PC-3 (cell line): ENCODE results near the gene DAPK1. TPM values are rescaled to one million over a fixed set of nuclear protein-coding genes. Genes with fewer than 3 reads are reported as not detected.

ENCODE experiments used
- ATAC-seq: fragments of 200-7000 bp; cut with Tn5 transposase; 2 replicates; pipeline ENCODE4 v1.9.1; 2020; ENCODE audit warnings: mild to moderate bottlenecking, moderate library complexity
- BruUV-seq: library from RNA; stranded (reverse); fragments of 400-500 nt; replicated peaks from 2 replicates; lab custom pipeline; 2021; lab: Mats Ljungman, UMichigan
- CTCF ChIA-PET: fragments of 300-600 bp; sonication (Branson Sonifier 250); formaldehyde crosslinking; loops from one replicate; lab custom pipeline; 2022; ENCODE audit warnings: antibody characterized with exemption; lab: Charles Lee
- POLR2A ChIA-PET: fragments of 300-600 bp; sonication (Branson Sonifier 250); formaldehyde crosslinking; loops from one replicate; lab custom pipeline; 2022; ENCODE audit warnings: antibody characterized with exemption; ENCODE audit not compliant: unreplicated experiment; lab: Charles Lee
- DNase-seq: peaks from one replicate; pipeline ENCODE4 v3.0.0-alpha.2; 2015
- H2AFZ ChIP-seq: fragments of 300-600 bp; sonication (generic); 2 replicates; pipeline ENCODE4 v1.6.0; 2016; ENCODE audit warnings: antibody characterized with exemption, low read length
- H3F3A ChIP-seq: fragments of 300-600 bp; sonication (generic); one replicate; pipeline ENCODE4 v1.6.0; 2017; ENCODE audit warnings: antibody characterized with exemption, low read length, control low read depth, mild to moderate bottlenecking; ENCODE audit not compliant: unreplicated experiment
- H3K27ac ChIP-seq: fragments of 300-600 bp; sonication (generic); 2 replicates; pipeline ENCODE4 v1.5.1; 2016; ENCODE audit warnings: mild to moderate bottlenecking, low read length
- H3K27me3 ChIP-seq: fragments of 300-600 bp; sonication (generic); 2 replicates; pipeline ENCODE4 v1.6.1; 2016; ENCODE audit warnings: low read length, mixed read lengths
- H3K36me3 ChIP-seq: fragments of 300-600 bp; sonication (generic); 2 replicates; pipeline ENCODE4 v1.6.1; 2016; ENCODE audit warnings: low read depth, mixed run types, low read length, mixed read lengths
- H3K4me1 ChIP-seq: fragments of 300-600 bp; sonication (generic); 2 replicates; pipeline ENCODE4 v1.5.1; 2016; ENCODE audit warnings: low read length; ENCODE audit not compliant: insufficient read depth
- H3K4me2 ChIP-seq: fragments of 300-600 bp; sonication (generic); 2 replicates; pipeline ENCODE4 v1.6.0; 2016; ENCODE audit warnings: low read length
- H3K4me3 ChIP-seq: fragments of 300-600 bp; sonication (generic); 2 replicates; pipeline ENCODE4 v1.5.1; 2016; ENCODE audit warnings: mild to moderate bottlenecking, low read length, mixed read lengths
- H3K79me2 ChIP-seq: fragments of 300-600 bp; sonication (generic); 2 replicates; pipeline ENCODE4 v1.6.1; 2017; ENCODE audit warnings: low read length, mixed read lengths
- H3K9ac ChIP-seq: fragments of 300-600 bp; sonication (generic); 2 replicates; pipeline ENCODE4 v1.6.0; 2016; ENCODE audit warnings: mild to moderate bottlenecking, low read length
- H3K9me2 ChIP-seq: fragments of 300-600 bp; sonication (generic); replicated peaks from 2 replicates; pipeline ENCODE4 v1.6.1; 2016; ENCODE audit warnings: mixed run types, low read length, mixed read lengths
- H3K9me3 ChIP-seq: fragments of 300-600 bp; sonication (generic); 2 replicates; pipeline ENCODE4 v1.6.1; 2016; ENCODE audit warnings: low read length, mixed read lengths
- H4K20me1 ChIP-seq: fragments of 300-600 bp; sonication (generic); 2 replicates; pipeline ENCODE4 v1.6.1; 2016; ENCODE audit warnings: low read length, mixed read lengths
- EZH2 ChIP-seq: fragments of 300-600 bp; sonication (generic); IDR thresholded peaks from one replicate; pipeline ENCODE4 v1.6.1; 2017; ENCODE audit warnings: antibody characterized with exemption, mild to moderate bottlenecking, low read length; ENCODE audit not compliant: unreplicated experiment
- EZH2phosphoT487 ChIP-seq: fragments of 300-600 bp; sonication (generic); IDR thresholded peaks from 2 replicates; pipeline ENCODE4 v1.6.1; 2018; ENCODE audit warnings: mild to moderate bottlenecking, antibody characterized with exemption, low read length, borderline replicate concordance
- intact Hi-C: fragments of 100-400 bp; cut with micrococcal nuclease; formaldehyde crosslinking; loops from 2 replicates; pipeline ENCODE4 v1.9.0; 2023
- total RNA-seq: library from RNA; depleted of rRNA; stranded (reverse); fragments of >200 nt; gene quantifications from 2 replicates; pipeline ENCODE4 v1.2.3, GENCODE V29; 2014
- TF ChIP-seq, protein P1 (sequence below): fragments of 300-600 bp; sonication (generic); conservative IDR thresholded peaks from 2 replicates; pipeline ENCODE4 v1.5.1; 2017; ENCODE audit warnings: antibody characterized with exemption, low read depth, mild to moderate bottlenecking, low read length

DAPK1 gene
- total RNA-seq, 1 experiment from 2014 or later = not detected

DNA sequence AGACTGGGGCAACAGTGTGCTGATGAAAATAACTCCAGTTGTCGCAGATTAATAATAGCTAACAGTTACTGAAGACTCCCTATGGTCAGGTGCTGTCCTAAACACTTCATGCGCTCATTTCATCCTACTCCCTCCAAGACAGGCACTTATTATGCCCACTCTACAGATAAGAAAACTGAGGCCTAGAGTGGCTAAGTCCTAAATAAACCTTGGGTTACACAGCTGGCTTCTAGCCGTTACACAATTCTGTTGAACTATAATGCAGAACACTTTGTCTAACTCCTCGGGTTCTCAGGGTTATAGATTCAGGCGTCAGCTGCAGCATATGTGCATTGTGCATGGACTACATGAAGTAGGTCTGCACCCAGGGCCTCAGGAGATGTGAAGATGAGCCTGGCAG lies 103.9 kb downstream of the DAPK1 start:
- Histone ChIP-seq H3K9ac (no peak overlapping the region), H3K4me1 (no peaks in the 10 kb centered on the region), H3K4me2 (no peak overlapping the region), H3F3A (no peaks in the 10 kb centered on the region), H3K9me2 (no peaks in the 10 kb centered on the region), H3K27me3 (peaks cover 66% of the 10 kb centered on the region), H3K9me3 (no peaks in the 10 kb centered on the region), H3K27ac (no peak overlapping the region), H3K4me3 (no peak overlapping the region), H4K20me1 (no peaks in the 10 kb centered on the region), H2AFZ (no peak overlapping the region), H3K36me3 (no peaks in the 10 kb centered on the region), H3K79me2 (no peaks in the 10 kb centered on the region)
- ATAC-seq = no peak
- ChIA-PET CTCF (no interaction called here), POLR2A (no interaction called here)
- intact Hi-C loops = no loop called here
- no TSS peak for BruUV-seq
- TF ChIP-seq EZH2phosphoT487 (no peak), EZH2 (no peak)
- TF ChIP-seq, protein P1, sequence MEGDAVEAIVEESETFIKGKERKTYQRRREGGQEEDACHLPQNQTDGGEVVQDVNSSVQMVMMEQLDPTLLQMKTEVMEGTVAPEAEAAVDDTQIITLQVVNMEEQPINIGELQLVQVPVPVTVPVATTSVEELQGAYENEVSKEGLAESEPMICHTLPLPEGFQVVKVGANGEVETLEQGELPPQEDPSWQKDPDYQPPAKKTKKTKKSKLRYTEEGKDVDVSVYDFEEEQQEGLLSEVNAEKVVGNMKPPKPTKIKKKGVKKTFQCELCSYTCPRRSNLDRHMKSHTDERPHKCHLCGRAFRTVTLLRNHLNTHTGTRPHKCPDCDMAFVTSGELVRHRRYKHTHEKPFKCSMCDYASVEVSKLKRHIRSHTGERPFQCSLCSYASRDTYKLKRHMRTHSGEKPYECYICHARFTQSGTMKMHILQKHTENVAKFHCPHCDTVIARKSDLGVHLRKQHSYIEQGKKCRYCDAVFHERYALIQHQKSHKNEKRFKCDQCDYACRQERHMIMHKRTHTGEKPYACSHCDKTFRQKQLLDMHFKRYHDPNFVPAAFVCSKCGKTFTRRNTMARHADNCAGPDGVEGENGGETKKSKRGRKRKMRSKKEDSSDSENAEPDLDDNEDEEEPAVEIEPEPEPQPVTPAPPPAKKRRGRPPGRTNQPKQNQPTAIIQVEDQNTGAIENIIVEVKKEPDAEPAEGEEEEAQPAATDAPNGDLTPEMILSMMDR = no peak
- no peak for DNase-seq

DNA sequence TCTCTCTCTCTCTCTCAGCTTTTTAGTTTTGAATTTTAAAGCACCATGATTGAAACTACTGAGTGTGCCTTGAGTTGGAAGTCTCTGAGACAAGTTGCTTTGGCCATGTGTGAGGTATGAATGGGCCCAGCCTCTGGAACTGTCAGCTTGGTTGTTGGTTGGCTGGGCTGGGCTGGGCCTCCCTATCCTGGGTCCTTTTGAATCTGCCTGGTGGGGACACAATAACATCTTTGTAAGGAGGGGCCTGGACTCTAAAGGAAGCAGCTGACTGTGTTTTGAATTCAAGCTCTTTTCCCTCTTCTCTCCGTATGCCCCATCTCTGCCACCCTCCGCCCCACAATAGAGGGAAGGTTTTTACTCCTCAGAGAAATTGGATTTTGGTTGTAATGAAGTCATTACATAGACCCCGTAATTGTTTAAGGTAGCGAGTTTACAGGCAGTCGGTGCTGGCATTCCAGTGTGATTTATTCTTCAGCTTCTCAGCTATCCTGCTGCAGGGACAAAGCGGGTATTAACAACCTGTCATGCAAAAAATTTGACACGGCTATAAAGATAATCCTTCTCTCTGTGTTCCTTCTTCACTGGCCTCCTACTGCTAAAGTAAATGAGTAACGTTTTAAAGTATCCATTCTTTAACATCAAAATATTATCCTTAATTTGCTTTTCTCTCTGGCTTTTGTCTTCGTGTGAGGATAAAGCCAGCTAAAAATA lies 105.4 kb downstream of the DAPK1 start:
- H3K27me3 ChIP-seq = peaks cover 56% of the 10 kb centered on the region
- H3K4me1 ChIP-seq = no peaks in the 10 kb centered on the region
- no TSS peak for BruUV-seq
- no peak overlapping the region for H2AFZ ChIP-seq
- ATAC-seq = no peak
- CTCF ChIA-PET = no interaction called here
- H4K20me1 ChIP-seq = no peaks in the 10 kb centered on the region
- H3K27ac ChIP-seq = no peak overlapping the region
- POLR2A ChIA-PET = no interaction called here
- TF ChIP-seq, protein P1 = no peak
- no peak for TF ChIP-seq EZH2phosphoT487
- no peak for TF ChIP-seq EZH2
- no peaks in the 10 kb centered on the region for H3F3A ChIP-seq
- H3K9me2 ChIP-seq = no peaks in the 10 kb centered on the region
- no peak for DNase-seq
- H3K4me2 ChIP-seq = no peak overlapping the region
- H3K4me3 ChIP-seq = no peak overlapping the region
- no peaks in the 10 kb centered on the region for H3K9me3 ChIP-seq
- intact Hi-C loops = no loop called here
- H3K9ac ChIP-seq = no peak overlapping the region
- no peaks in the 10 kb centered on the region for H3K79me2 ChIP-seq
- no peaks in the 10 kb centered on the region for H3K36me3 ChIP-seq

DNA sequence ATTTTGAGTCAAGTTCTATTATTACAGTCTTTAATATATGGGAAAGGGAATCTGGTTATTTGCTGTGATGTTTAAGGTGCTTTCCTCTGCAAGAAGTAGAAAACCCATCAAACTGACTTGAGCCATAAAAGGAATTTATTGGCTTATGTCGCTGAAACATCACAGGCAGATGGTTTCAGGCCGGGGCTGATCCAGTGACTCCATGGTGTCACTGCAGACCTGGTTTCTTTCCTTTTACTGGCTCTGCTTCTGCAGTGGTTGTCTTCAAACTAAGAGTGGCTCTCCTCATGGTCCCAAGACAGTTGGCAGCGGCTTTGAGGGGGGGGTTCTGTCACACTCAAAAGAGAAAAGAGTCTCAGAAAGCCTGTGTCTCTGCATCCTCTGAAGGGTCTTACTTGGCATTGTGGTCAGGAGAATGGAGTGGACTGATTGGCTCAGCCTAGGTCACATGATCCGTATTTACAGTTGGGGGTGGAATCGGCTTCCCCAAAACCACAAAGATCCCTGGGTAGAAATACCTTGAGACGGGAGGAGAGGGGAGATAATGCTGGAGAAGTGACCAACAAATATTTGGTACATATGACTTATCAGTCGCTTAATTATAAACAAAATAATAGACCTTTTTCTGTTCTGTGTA lies 106.3 kb downstream of the DAPK1 start:
- no peak for ATAC-seq
- Histone ChIP-seq H3K79me2 (no peaks in the 10 kb centered on the region), H3K27me3 (peaks cover 55% of the 10 kb centered on the region), H3K4me1 (no peaks in the 10 kb centered on the region), H3K4me3 (no peak overlapping the region), H3K36me3 (no peaks in the 10 kb centered on the region), H4K20me1 (no peaks in the 10 kb centered on the region), H2AFZ (no peak overlapping the region), H3K9ac (no peak overlapping the region), H3K4me2 (no peak overlapping the region), H3F3A (no peaks in the 10 kb centered on the region), H3K9me2 (no peaks in the 10 kb centered on the region), H3K27ac (no peak overlapping the region), H3K9me3 (no peaks in the 10 kb centered on the region)
- CTCF ChIA-PET = no interaction called here
- TF ChIP-seq, protein P1 = no peak
- no peak for TF ChIP-seq EZH2
- TF ChIP-seq EZH2phosphoT487 = no peak
- BruUV-seq = no TSS peak
- DNase-seq = no peak
- POLR2A ChIA-PET = no interaction called here
- intact Hi-C loops = no loop called here
